ENCODE results near the gene PDGFRB. TPM values are rescaled to one million over a fixed set of nuclear protein-coding genes. Genes with fewer than 3 reads are reported as not detected.
A peak's percentile ranks its signal among the peaks of the same experiment; 100 is the strongest.

Gene PDGFRB
- total and polyA plus RNA-seq, 12 donors, result 15.5 to 101 (median 42.9) TPM

GRCh38 chr5:150160448-150161081 is 4.9 kb upstream of the PDGFRB start:
- ATAC-seq, result no peak
- no peaks in the 10 kb centered on the region for H3K36me3 ChIP-seq
- TF ChIP-seq CTCF (IDR thresholded peaks at IDR 0.05), result no peak
- peaks cover 16 to 98% (median 77%) of the 10 kb centered on the region in 9 donors for H3K4me1 ChIP-seq
- DNase-seq, result no peak
- no peaks in the 10 kb centered on the region for H3K9me3 ChIP-seq
- H3K27me3 ChIP-seq, result peaks cover 0 to 11% (median 0%) of the 10 kb centered on the region in 7 donors
- 67 to 70% methylated on average over 5 of the region's 5 CpGs for WGBS, 2 donors
- intact Hi-C loops (cut with DNase I), result loop anchor here in 9 of 10 donors (1.0 to 10.0 kb wide), 7 partner anchors 20 to 276 kb away; no protein-coding TSS in a partner anchor
- peak overlapping the region; percentile 41 to 92 (median 85) for H3K27ac ChIP-seq
- H3K4me3 ChIP-seq, result no peak overlapping the region

GRCh38 chr5:150159741-150160179 is 4.1 kb upstream of the PDGFRB start:
- Histone ChIP-seq H3K9me3 (no peaks in the 10 kb centered on the region), H3K4me1 (peaks cover 16 to 94% (median 70%) of the 10 kb centered on the region in 9 donors), H3K4me3 (no peak overlapping the region), H3K27ac (peak overlapping the region; percentile 41 to 92 (median 85)), H3K36me3 (no peaks in the 10 kb centered on the region), H3K27me3 (peaks cover 0 to 12% (median 0%) of the 10 kb centered on the region in 7 donors)
- ATAC-seq, result peak; percentile 14 to 45 (median 34)
- DNase-seq, result peak; percentile 73 to 74
- intact Hi-C loops (cut with DNase I), result loop anchor here in 5 of 10 donors (2.0 to 10.0 kb wide), 5 partner anchors 21 to 275 kb away; no protein-coding TSS in a partner anchor
- WGBS, 2 donors, result 33 to 45% methylated on average over 9 of the region's 9 CpGs
- TF ChIP-seq CTCF (IDR thresholded peaks at IDR 0.05), result no peak

GRCh38 chr5:150159031-150159430 is 3.4 kb upstream of the PDGFRB start:
- no peak for ATAC-seq
- no peaks in the 10 kb centered on the region for H3K9me3 ChIP-seq
- H3K4me3 ChIP-seq, result peak overlapping the region in 2 of 10 donors; percentile 14 to 32
- 77 to 83% methylated on average over 6 of the region's 6 CpGs for WGBS, 2 donors
- intact Hi-C loops (cut with DNase I), result no loop called here
- H3K27ac ChIP-seq, result peak overlapping the region; percentile 41 to 92 (median 85)
- TF ChIP-seq CTCF (IDR thresholded peaks at IDR 0.05), result no peak
- peaks cover 0 to 12% (median 0%) of the 10 kb centered on the region in 7 donors for H3K27me3 ChIP-seq
- DNase-seq, result no peak
- H3K36me3 ChIP-seq, result no peaks in the 10 kb centered on the region
- peaks cover 9 to 86% (median 63%) of the 10 kb centered on the region in 9 donors for H3K4me1 ChIP-seq

- Histone ChIP-seq H3K4me1 (peaks cover 7 to 80% (median 56%) of the 10 kb centered on the region in 9 donors), H3K4me3 (peak overlapping the region in 3 of 10 donors; percentile 14 to 60 (median 32)), H3K27me3 (peaks cover 0 to 12% (median 0%) of the 10 kb centered on the region in 7 donors), H3K9me3 (no peaks in the 10 kb centered on the region), H3K36me3 (peaks cover 0 to 6% (median 0%) of the 10 kb centered on the region in 9 donors), H3K27ac (peak overlapping the region; percentile 22 to 92 (median 85))
- ATAC-seq (peak in 3 of 8 donors; percentile 7 to 27 (median 17)), DNase-seq (peak; percentile 45 to 66)
- intact Hi-C loops (cut with DNase I), result no loop called here
- WGBS, 2 donors, result 44 to 50% methylated on average over 12 of the region's 12 CpGs
- TF ChIP-seq CTCF (IDR thresholded peaks at IDR 0.05), result no peak
These were observed 2.7 kb upstream of the PDGFRB start for GRCh38 chr5:150158170-150158949.
